ENCODE measurements around the gene ATXN7L1.
"Not testable (repeated sequence)": the region's sequence is repeated elsewhere in the genome, so short reads cannot be mapped to it uniquely, and the experiment has no call there.

Gene ATXN7L1

DNA sequence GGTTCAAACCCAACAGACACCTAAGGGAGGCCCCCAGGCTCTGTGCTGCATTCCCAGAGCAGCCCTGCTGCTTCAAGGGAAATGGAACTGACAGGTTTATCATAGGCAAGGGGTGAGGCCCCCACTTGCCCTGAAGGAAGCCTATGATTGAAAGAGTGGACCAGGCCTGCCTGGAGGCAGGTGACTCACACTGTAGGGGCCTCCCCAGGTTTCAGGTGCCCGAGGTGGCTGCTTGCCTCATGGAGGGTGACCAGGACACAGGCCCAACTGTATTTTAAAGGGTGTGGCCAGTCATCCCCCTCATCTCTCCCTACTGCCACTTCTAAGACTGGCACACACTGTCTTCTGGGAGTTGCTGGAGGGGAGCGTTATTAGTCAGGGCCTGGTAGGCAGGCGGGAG, 85.4 kb downstream of the ATXN7L1 start:
- H3K79me2 ChIP-seq (ENCODE audit: control insufficient read depth, insufficient read depth, low read length, poor library complexity): no peaks in the 10 kb centered on the region
- no peaks in the 10 kb centered on the region for H3K36me3 ChIP-seq (ENCODE audit: control insufficient read depth in 1 of 2, insufficient read depth in 2 of 2, low read length in 2 of 2)
- H2BK120ac ChIP-seq (ENCODE audit: insufficient read depth, low read length, poor library complexity): peak overlapping the region; percentile 29

DNA sequence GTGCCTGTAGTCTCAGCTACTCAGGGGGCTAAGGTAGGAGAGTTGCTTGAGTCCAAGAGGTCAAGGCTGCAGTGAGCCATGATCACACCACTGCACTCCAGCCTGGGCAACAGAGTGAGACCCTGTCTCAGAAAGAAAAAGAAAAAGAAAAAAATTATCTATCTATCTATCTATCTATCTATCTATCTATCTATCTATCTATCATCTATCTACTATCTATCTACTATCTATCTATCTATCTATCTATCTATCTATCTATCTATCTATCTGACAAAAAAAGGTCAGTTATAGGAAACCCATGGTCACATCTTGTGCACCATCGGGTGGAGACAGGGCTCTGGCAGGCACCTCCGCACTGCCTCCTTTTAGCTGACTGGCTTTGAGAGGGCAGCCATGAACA, 85.9 kb downstream of the ATXN7L1 start:
- not testable (repeated sequence) for H2AFZ ChIP-seq (ENCODE audit: insufficient read depth, low read length, poor library complexity); H3K9me3 ChIP-seq (ENCODE audit: insufficient read depth, low read depth, low read length); H3K36me3 ChIP-seq (ENCODE audit: control insufficient read depth in 1 of 2, insufficient read depth in 2 of 2, low read length in 2 of 2); H4K8ac ChIP-seq (ENCODE audit: low read depth, low read length); H4K91ac ChIP-seq (ENCODE audit: low read depth, low read length); H3K4me3 ChIP-seq (ENCODE audit: low read depth, low read length); H3K79me2 ChIP-seq (ENCODE audit: control insufficient read depth, insufficient read depth, low read length, poor library complexity); H3K27ac ChIP-seq (ENCODE audit: low read depth, low read length); H2BK5ac ChIP-seq (ENCODE audit: low read depth, low read length, poor library complexity); H2BK12ac ChIP-seq (ENCODE audit: low read length); H2AK5ac ChIP-seq (ENCODE audit: low read length); H3K23ac ChIP-seq (ENCODE audit: low read length); H3K79me1 ChIP-seq (ENCODE audit: low read length); H3K9ac ChIP-seq (ENCODE audit: low read length); H3K27me3 ChIP-seq (ENCODE audit: insufficient read depth, low read length); H3K14ac ChIP-seq (ENCODE audit: low read length); DNase-seq; H2BK120ac ChIP-seq (ENCODE audit: insufficient read depth, low read length, poor library complexity); H3K4me2 ChIP-seq (ENCODE audit: low read length); H3K4ac ChIP-seq (ENCODE audit: low read depth, low read length); H4K12ac ChIP-seq (ENCODE audit: low read depth, low read length); H3K18ac ChIP-seq (ENCODE audit: low read length)
- no CpG with 5 or more reads among the region's 2 CpGs for WGBS (ENCODE audit: extremely low coverage, insufficient coverage, insufficient read length)
- H3K4me1 ChIP-seq (ENCODE audit: control insufficient read depth in 1 of 2, insufficient read depth in 2 of 2, low read length in 2 of 2): peaks cover 20% of the 10 kb centered on the region in 2 experiments

More for the DNA sequence above, 85.4 kb downstream of the ATXN7L1 start:
- Histone ChIP-seq H3K18ac (ENCODE audit: low read length) (peak overlapping the region; percentile 4), H3K14ac (ENCODE audit: low read length) (no peak overlapping the region), H3K23ac (ENCODE audit: low read length) (no peak overlapping the region), H3K9me3 (ENCODE audit: insufficient read depth, low read depth, low read length) (no peaks in the 10 kb centered on the region), H3K27me3 (ENCODE audit: insufficient read depth, low read length) (no peaks in the 10 kb centered on the region), H3K4ac (ENCODE audit: low read depth, low read length) (no peak overlapping the region), H3K4me2 (ENCODE audit: low read length) (no peak overlapping the region), H2AFZ (ENCODE audit: insufficient read depth, low read length, poor library complexity) (no peak overlapping the region), H4K8ac (ENCODE audit: low read depth, low read length) (no peak overlapping the region), H4K91ac (ENCODE audit: low read depth, low read length) (peak overlapping the region; percentile 36), H3K27ac (ENCODE audit: low read depth, low read length) (no peak overlapping the region), H3K9ac (ENCODE audit: low read length) (no peak overlapping the region), H3K4me3 (ENCODE audit: low read depth, low read length) (no peak overlapping the region), H2BK5ac (ENCODE audit: low read depth, low read length, poor library complexity) (no peak overlapping the region), H3K79me1 (ENCODE audit: low read length) (peaks cover 4% of the 10 kb centered on the region), H3K4me1 (ENCODE audit: control insufficient read depth in 1 of 2, insufficient read depth in 2 of 2, low read length in 2 of 2) (peaks cover 20% of the 10 kb centered on the region in 2 experiments), H2AK5ac (ENCODE audit: low read length) (no peak overlapping the region), H2BK12ac (ENCODE audit: low read length) (no peak overlapping the region), H4K12ac (ENCODE audit: low read depth, low read length) (no peak overlapping the region)
- DNase-seq: peak; percentile 39 to 50
- WGBS (ENCODE audit: extremely low coverage, insufficient coverage, insufficient read length): no CpG with 5 or more reads among the region's 3 CpGs

DNA sequence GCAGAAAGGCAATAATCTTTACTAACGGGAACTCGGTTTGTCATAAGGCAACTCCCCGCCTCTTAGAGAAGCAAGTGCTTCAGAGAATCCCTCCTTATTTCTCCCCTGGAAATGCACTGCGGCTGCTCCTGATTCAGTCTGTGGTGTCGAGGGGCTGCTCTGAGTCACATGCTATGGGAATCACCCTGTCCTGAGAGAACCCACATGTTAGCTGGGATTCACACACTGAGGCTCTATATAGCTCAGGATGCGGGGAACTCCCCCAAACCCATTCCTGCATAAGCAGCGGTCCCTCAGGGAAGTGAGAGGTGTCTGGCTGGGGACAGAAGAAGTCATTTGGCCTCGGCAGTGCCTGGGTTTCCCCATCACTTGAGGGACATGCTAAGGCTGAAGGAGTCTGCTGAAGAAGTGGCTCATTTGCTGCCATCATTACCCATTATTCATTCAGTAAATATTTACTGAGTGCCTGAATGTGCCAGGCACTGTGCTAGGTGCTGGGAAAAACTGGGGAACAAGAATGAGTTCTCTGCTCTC, 87.5 kb downstream of the ATXN7L1 start:
- no CpG with 5 or more reads among the region's 8 CpGs for WGBS (ENCODE audit: extremely low coverage, insufficient coverage, insufficient read length)
- Histone ChIP-seq H3K4ac (ENCODE audit: low read depth, low read length) (no peak overlapping the region), H2AK5ac (ENCODE audit: low read length) (no peak overlapping the region), H3K4me3 (ENCODE audit: low read depth, low read length) (no peak overlapping the region), H3K4me1 (ENCODE audit: control insufficient read depth in 1 of 2, insufficient read depth in 2 of 2, low read length in 2 of 2) (peaks cover 20% of the 10 kb centered on the region in 2 experiments), H4K12ac (ENCODE audit: low read depth, low read length) (no peak overlapping the region), H2AFZ (ENCODE audit: insufficient read depth, low read length, poor library complexity) (no peak overlapping the region), H2BK5ac (ENCODE audit: low read depth, low read length, poor library complexity) (no peak overlapping the region), H3K18ac (ENCODE audit: low read length) (no peak overlapping the region), H3K23ac (ENCODE audit: low read length) (no peak overlapping the region), H3K9me3 (ENCODE audit: insufficient read depth, low read depth, low read length) (no peaks in the 10 kb centered on the region), H3K27ac (ENCODE audit: low read depth, low read length) (no peak overlapping the region), H3K4me2 (ENCODE audit: low read length) (no peak overlapping the region), H2BK120ac (ENCODE audit: insufficient read depth, low read length, poor library complexity) (no peak overlapping the region), H3K14ac (ENCODE audit: low read length) (no peak overlapping the region), H2BK12ac (ENCODE audit: low read length) (no peak overlapping the region), H3K79me1 (ENCODE audit: low read length) (peaks cover 4% of the 10 kb centered on the region), H3K36me3 (ENCODE audit: control insufficient read depth in 1 of 2, insufficient read depth in 2 of 2, low read length in 2 of 2) (no peaks in the 10 kb centered on the region), H3K27me3 (ENCODE audit: insufficient read depth, low read length) (no peaks in the 10 kb centered on the region), H3K79me2 (ENCODE audit: control insufficient read depth, insufficient read depth, low read length, poor library complexity) (no peaks in the 10 kb centered on the region), H3K9ac (ENCODE audit: low read length) (no peak overlapping the region), H4K91ac (ENCODE audit: low read depth, low read length) (no peak overlapping the region), H4K8ac (ENCODE audit: low read depth, low read length) (no peak overlapping the region)
- DNase-seq: no peak

GRCh38 chr7:105788356-105788755, 88.0 kb downstream of the ATXN7L1 start:
- no peak for DNase-seq

More at GRCh38 chr7:105788356-105788755, 88.0 kb downstream of the ATXN7L1 start:
- Histone ChIP-seq H4K8ac (ENCODE audit: low read depth, low read length) (no peak overlapping the region), H2AFZ (ENCODE audit: insufficient read depth, low read length, poor library complexity) (no peak overlapping the region), H3K4ac (ENCODE audit: low read depth, low read length) (no peak overlapping the region), H3K4me2 (ENCODE audit: low read length) (no peak overlapping the region), H3K27me3 (ENCODE audit: insufficient read depth, low read length) (no peaks in the 10 kb centered on the region), H3K4me3 (ENCODE audit: low read depth, low read length) (no peak overlapping the region), H2BK12ac (ENCODE audit: low read length) (no peak overlapping the region), H3K36me3 (ENCODE audit: control insufficient read depth in 1 of 2, insufficient read depth in 2 of 2, low read length in 2 of 2) (no peaks in the 10 kb centered on the region), H3K23ac (ENCODE audit: low read length) (no peak overlapping the region), H4K12ac (ENCODE audit: low read depth, low read length) (no peak overlapping the region), H3K27ac (ENCODE audit: low read depth, low read length) (no peak overlapping the region), H3K4me1 (ENCODE audit: control insufficient read depth in 1 of 2, insufficient read depth in 2 of 2, low read length in 2 of 2) (peaks cover 20% of the 10 kb centered on the region in 2 experiments), H3K18ac (ENCODE audit: low read length) (no peak overlapping the region), H2BK120ac (ENCODE audit: insufficient read depth, low read length, poor library complexity) (no peak overlapping the region), H4K91ac (ENCODE audit: low read depth, low read length) (no peak overlapping the region), H3K9ac (ENCODE audit: low read length) (no peak overlapping the region), H3K14ac (ENCODE audit: low read length) (no peak overlapping the region), H2BK5ac (ENCODE audit: low read depth, low read length, poor library complexity) (no peak overlapping the region), H3K9me3 (ENCODE audit: insufficient read depth, low read depth, low read length) (no peaks in the 10 kb centered on the region), H3K79me1 (ENCODE audit: low read length) (peaks cover 4% of the 10 kb centered on the region), H3K79me2 (ENCODE audit: control insufficient read depth, insufficient read depth, low read length, poor library complexity) (no peaks in the 10 kb centered on the region), H2AK5ac (ENCODE audit: low read length) (no peak overlapping the region)
- WGBS (ENCODE audit: extremely low coverage, insufficient coverage, insufficient read length): no CpG with 5 or more reads among the region's 15 CpGs

All from trophoblast cell (in vitro differentiated cells and primary cell).